Mammary epithelial cell (primary cell): ENCODE results near the gene LSM5.

ENCODE experiments used
- CTCF ChIP-seq, 2 donors: IDR thresholded peaks in 1 of 2; conservative IDR thresholded peaks in 1 of 2; 2 replicates each; pipeline ENCODE4 v1.5.1; 2011 to 2012; ENCODE audit warnings: inconsistent platforms in 2 of 2, low read length in 2 of 2, mild to moderate bottlenecking in 2 of 2, control low read depth in 1 of 2, low read depth in 1 of 2; ENCODE audit not compliant: insufficient read depth in 1 of 2; ENCODE audit errors: extremely low read depth in 1 of 2
- EZH2 ChIP-seq: IDR thresholded peaks from 2 replicates; pipeline ENCODE4 v1.6.1; 2012; ENCODE audit warnings: low read length, inconsistent platforms, borderline replicate concordance

GRCh38 chr7:32476816-32477648 lies 13.1 kb downstream of the LSM5 start:
- TF ChIP-seq CTCF (conservative IDR thresholded peaks at IDR 0.05 in 1 of 2, IDR thresholded peaks at IDR 0.05 in 1 of 2; ENCODE audit: extremely low read depth in 1 of 2, insufficient read depth in 1 of 2, low read depth in 1 of 2, low read length in 2 of 2) = no peak
- no peak for TF ChIP-seq EZH2
